ENCODE data around the gene MACROD2. TPM values are rescaled to one million over a fixed set of nuclear protein-coding genes. Genes with fewer than 3 reads are reported as not detected.

MACROD2 gene
- total RNA-seq, 2 donors from 2014 or later = 8.3 to 21.8 TPM

DNA sequence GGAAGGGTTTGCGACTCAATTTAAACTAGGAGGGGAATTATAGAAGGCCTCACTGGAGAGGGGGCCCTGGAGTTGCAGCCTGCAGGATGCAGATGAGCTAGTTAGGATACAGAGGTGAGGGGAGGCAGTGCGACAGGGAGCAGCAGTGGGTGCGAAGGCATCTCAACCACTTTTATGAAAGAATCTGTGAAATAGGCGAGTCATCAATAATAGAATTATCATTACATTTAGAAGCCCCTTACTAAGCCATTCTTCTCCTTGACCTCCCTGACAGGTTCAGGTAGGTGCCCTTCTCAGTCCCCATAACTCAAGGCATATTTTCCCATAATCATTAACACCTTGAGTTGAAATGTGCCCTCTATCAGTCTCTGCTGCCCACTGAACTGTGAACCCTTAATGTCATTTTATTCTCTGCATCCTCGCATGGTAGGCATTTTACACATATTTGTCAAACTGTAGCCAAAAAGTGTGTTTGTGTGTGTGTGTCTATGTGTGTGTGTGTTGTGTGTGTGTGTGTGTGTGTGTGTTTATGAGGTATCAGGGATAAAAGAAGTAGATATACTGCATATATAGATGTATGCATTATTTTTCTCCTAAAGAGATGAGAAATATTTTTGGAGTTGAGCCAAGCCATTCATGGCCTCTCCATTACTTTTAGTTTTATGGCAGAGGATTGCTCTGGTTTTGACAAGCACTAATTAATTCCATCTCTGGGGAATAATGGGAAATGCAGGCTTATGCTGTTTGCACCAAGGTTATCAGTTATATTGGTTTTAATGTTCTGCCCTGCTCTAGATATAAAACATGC is 1679.1 kb downstream of the MACROD2 start:
- WGBS, 2 donors = 94 to 96% methylated on average over 5 of the region's 5 CpGs
- Histone ChIP-seq H3K27ac (no peak overlapping the region), H3K36me3 (replicated peaks in 1 of 2; ENCODE audit: insufficient read depth in 1 of 2, low read depth in 2 of 2) (no peaks in the 10 kb centered on the region), H3K27me3 (no peaks in the 10 kb centered on the region), H3K4me1 (no peaks in the 10 kb centered on the region), H3K9me3 (no peaks in the 10 kb centered on the region), H3K4me3 (no peak overlapping the region)
- DNase-seq = no peak
- TF ChIP-seq, protein P1, sequence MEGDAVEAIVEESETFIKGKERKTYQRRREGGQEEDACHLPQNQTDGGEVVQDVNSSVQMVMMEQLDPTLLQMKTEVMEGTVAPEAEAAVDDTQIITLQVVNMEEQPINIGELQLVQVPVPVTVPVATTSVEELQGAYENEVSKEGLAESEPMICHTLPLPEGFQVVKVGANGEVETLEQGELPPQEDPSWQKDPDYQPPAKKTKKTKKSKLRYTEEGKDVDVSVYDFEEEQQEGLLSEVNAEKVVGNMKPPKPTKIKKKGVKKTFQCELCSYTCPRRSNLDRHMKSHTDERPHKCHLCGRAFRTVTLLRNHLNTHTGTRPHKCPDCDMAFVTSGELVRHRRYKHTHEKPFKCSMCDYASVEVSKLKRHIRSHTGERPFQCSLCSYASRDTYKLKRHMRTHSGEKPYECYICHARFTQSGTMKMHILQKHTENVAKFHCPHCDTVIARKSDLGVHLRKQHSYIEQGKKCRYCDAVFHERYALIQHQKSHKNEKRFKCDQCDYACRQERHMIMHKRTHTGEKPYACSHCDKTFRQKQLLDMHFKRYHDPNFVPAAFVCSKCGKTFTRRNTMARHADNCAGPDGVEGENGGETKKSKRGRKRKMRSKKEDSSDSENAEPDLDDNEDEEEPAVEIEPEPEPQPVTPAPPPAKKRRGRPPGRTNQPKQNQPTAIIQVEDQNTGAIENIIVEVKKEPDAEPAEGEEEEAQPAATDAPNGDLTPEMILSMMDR (IDR thresholded peaks at IDR 0.05) = no peak
- TF ChIP-seq POLR2A (IDR thresholded peaks at IDR 0.05) = no peak
- intact Hi-C loops (cut with DNase I) = no loop called here
- ATAC-seq = no peak

DNA sequence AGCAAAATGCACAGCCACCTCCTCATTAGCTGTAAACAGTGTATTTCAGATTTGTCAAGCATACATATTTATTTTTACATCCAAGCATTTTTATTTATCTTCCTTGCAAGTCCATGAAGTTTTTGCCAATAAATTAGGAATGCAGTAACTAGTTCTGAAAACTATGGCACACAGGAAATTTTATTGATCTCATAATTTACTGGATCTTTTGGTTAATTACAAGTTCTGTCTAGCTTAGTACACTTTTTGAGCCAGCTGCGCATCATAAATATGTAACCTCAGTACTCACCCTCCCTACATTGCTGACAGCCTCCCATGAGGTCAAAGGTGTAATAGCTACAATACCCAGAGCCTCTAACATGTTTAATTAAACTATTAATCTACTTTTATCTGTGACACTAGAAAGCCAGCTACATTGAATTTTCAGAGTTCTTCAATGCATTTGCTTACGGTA is 1679.8 kb downstream of the MACROD2 start:
- H3K27me3 ChIP-seq = no peaks in the 10 kb centered on the region
- no peaks in the 10 kb centered on the region for H3K4me1 ChIP-seq
- 86 to 87% methylated on average over 2 of the region's 2 CpGs for WGBS, 2 donors

DNA sequence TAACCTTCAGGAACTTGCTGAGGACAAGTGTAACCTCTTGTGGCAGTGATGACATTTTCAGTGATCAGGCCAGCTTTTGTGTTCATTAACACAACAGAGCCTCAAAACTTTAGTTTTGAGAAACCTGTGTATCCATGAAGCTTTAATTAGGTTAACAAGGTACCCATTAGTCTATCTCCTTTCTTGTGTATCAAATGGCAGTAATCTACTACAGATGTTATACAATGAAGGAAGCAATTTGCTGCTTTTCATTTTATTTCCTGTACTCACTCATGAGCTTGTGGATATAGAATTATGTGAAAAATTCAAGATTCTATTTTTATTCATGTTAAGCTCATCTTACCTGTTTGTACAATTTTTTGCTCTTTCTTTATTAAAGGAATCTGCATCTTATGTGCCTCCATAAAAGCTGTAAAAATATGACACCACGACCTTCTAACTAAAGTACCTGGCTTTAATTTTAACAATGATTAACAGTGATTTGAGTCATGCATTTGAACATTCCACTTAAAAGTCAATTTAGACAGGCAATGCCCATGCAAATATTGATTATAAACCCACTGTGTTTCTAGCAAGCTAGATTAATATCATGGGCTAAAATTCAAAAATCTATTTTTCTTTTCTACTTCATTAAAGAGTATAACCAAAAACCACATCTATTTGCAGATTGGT is 1680.6 kb downstream of the MACROD2 start:
- DNase-seq = no peak
- ATAC-seq = no peak
- no peak overlapping the region for H3K27ac ChIP-seq
- H3K9me3 ChIP-seq = no peaks in the 10 kb centered on the region
- no peak overlapping the region for H3K4me3 ChIP-seq
- no peaks in the 10 kb centered on the region for H3K36me3 ChIP-seq (replicated peaks in 1 of 2; ENCODE audit: insufficient read depth in 1 of 2, low read depth in 2 of 2)
- TF ChIP-seq, protein P1 (IDR thresholded peaks at IDR 0.05) = no peak
- TF ChIP-seq POLR2A (IDR thresholded peaks at IDR 0.05) = no peak
- no peaks in the 10 kb centered on the region for H3K27me3 ChIP-seq
- intact Hi-C loops (cut with DNase I) = no loop called here
- no peaks in the 10 kb centered on the region for H3K4me1 ChIP-seq
- 10 to 13% methylated on average over 1 of the region's 1 CpG for WGBS, 2 donors

More for the DNA sequence above, 1679.8 kb downstream of the MACROD2 start:
- H3K36me3 ChIP-seq (replicated peaks in 1 of 2; ENCODE audit: insufficient read depth in 1 of 2, low read depth in 2 of 2) = no peaks in the 10 kb centered on the region
- ATAC-seq (no peak), DNase-seq (no peak)
- H3K4me3 ChIP-seq = no peak overlapping the region
- H3K27ac ChIP-seq = no peak overlapping the region
- no peaks in the 10 kb centered on the region for H3K9me3 ChIP-seq
- intact Hi-C loops (cut with DNase I) = no loop called here
- TF ChIP-seq POLR2A (IDR thresholded peaks at IDR 0.05) = no peak
- TF ChIP-seq, protein P1 (IDR thresholded peaks at IDR 0.05) = no peak

DNA sequence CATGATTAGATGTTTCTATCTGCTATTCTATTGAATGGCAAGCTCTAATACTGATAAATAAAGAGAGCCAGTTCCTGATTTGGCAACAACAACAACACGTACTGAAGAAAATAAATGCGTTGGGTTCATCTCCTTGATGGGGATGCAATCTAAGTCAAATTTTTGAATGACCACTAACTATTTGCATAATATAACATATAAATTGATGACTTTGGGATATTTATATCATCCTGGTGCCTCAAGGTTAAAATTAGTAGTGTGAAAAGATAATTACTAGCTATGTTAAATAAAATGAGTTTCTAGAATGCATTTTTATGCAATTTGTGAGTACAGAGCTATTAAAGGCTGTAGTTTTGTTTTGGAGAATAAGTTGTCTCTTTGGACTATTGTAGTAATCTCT is 1681.5 kb downstream of the MACROD2 start:
- TF ChIP-seq, protein P1 (IDR thresholded peaks at IDR 0.05) = no peak
- TF ChIP-seq POLR2A (IDR thresholded peaks at IDR 0.05) = no peak
- no peak for DNase-seq
- no peak overlapping the region for H3K4me3 ChIP-seq
- no peaks in the 10 kb centered on the region for H3K36me3 ChIP-seq (replicated peaks in 1 of 2; ENCODE audit: insufficient read depth in 1 of 2, low read depth in 2 of 2)
- ATAC-seq = no peak
- H3K27ac ChIP-seq = no peak overlapping the region
- WGBS, 2 donors = 83 to 86% methylated on average over 2 of the region's 2 CpGs
- H3K27me3 ChIP-seq = no peaks in the 10 kb centered on the region
- H3K9me3 ChIP-seq = no peaks in the 10 kb centered on the region
- intact Hi-C loops (cut with DNase I) = no loop called here
- no peaks in the 10 kb centered on the region for H3K4me1 ChIP-seq

All from body of pancreas (tissue), 4 donors.